ENCODE measurements around the gene NTF4. TPM values are rescaled to one million over a fixed set of nuclear protein-coding genes. Genes with fewer than 3 reads are reported as not detected.

The NTF4 gene
- total RNA-seq, 1 donor from 2014 or later: 3.9 TPM

DNA sequence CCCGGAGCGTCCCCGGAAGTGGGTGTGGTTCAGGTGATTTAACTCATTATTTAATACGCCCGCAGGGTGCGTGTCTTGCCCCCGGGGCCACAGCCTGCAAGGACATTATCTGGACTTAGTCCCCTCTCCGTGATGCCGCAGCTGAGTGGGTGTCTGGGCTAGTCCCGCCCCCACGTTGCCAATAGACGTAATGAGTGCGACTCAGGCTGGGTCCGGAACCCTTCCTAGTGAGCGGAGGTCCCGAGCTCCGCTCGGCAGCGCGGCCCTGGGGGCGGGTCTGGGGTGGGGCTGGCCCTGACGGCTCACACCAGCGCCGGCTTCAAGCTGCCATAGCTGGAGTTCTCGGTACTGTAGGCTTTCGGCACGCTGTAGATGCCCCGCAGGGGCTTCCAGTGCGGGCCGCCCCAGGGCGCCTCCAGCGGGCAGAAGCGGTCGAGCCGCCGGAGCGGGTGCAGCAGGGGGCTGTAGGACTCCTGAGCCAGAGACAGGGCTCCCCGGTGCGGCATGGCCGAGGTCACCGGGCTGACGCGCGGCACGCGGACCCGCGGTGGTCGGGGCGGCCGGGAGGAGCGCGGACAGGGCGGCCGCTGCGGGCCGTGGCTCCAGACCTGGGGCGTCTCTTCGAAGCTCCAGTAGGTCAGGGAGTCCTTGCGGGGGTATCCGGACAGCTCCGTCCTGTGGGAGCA lies 46.8 kb downstream of the NTF4 start:
- no peak overlapping the region for H3K27ac Mint-ChIP-seq
- H3K9me3 Mint-ChIP-seq: no peaks in the 10 kb centered on the region
- TF ChIP-seq, protein P1, sequence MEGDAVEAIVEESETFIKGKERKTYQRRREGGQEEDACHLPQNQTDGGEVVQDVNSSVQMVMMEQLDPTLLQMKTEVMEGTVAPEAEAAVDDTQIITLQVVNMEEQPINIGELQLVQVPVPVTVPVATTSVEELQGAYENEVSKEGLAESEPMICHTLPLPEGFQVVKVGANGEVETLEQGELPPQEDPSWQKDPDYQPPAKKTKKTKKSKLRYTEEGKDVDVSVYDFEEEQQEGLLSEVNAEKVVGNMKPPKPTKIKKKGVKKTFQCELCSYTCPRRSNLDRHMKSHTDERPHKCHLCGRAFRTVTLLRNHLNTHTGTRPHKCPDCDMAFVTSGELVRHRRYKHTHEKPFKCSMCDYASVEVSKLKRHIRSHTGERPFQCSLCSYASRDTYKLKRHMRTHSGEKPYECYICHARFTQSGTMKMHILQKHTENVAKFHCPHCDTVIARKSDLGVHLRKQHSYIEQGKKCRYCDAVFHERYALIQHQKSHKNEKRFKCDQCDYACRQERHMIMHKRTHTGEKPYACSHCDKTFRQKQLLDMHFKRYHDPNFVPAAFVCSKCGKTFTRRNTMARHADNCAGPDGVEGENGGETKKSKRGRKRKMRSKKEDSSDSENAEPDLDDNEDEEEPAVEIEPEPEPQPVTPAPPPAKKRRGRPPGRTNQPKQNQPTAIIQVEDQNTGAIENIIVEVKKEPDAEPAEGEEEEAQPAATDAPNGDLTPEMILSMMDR (conservative IDR thresholded peaks at IDR 0.05): peak; percentile 71
- no peak for DNase-seq (ENCODE audit: extremely low spot score, unreplicated experiment)
- peaks cover 11% of the 10 kb centered on the region for H3K36me3 Mint-ChIP-seq
- peaks cover 13% of the 10 kb centered on the region for H3K4me1 Mint-ChIP-seq (ENCODE audit: unreplicated experiment)
- H3K27me3 Mint-ChIP-seq: peaks cover 41% of the 10 kb centered on the region
- H3K4me3 Mint-ChIP-seq: peak overlapping the region; percentile 47

- Mint-ChIP-seq H3K4me1 (ENCODE audit: unreplicated experiment) (peaks cover 13% of the 10 kb centered on the region), H3K36me3 (peaks cover 11% of the 10 kb centered on the region), H3K27ac (no peak within 1 kb of the TSS), H3K4me3 (peak within 1 kb of the TSS; percentile 47), H3K27me3 (peaks cover 41% of the 10 kb centered on the region), H3K9me3 (no peaks in the 10 kb centered on the region)
- TF ChIP-seq, protein P1 (conservative IDR thresholded peaks at IDR 0.05): no peak
- no peak for DNase-seq (ENCODE audit: extremely low spot score, unreplicated experiment)
Measured at GRCh38 chr19:49017041-49017665, 47.5 kb downstream of the NTF4 start, which contains the start of gene LHB. Gene LHB (minus strand): TSS chr19:49017091. CDS start chr19:49017081, 10 bp downstream.

- peaks cover 32% of the 10 kb centered on the region for H3K27me3 Mint-ChIP-seq
- TF ChIP-seq, protein P1 (conservative IDR thresholded peaks at IDR 0.05): no peak
- H3K36me3 Mint-ChIP-seq: peaks cover 11% of the 10 kb centered on the region
- DNase-seq (ENCODE audit: extremely low spot score, unreplicated experiment): no peak
- peaks cover 10% of the 10 kb centered on the region for H3K4me1 Mint-ChIP-seq (ENCODE audit: unreplicated experiment)
- H3K4me3 Mint-ChIP-seq: no peak overlapping the region
- H3K9me3 Mint-ChIP-seq: no peaks in the 10 kb centered on the region
- no peak overlapping the region for H3K27ac Mint-ChIP-seq
Measured at GRCh38 chr19:49016067-49016839, 48.4 kb downstream of the NTF4 start.

- Mint-ChIP-seq H3K27me3 (peaks cover 19% of the 10 kb centered on the region), H3K4me1 (ENCODE audit: unreplicated experiment) (no peaks in the 10 kb centered on the region), H3K27ac (no peak overlapping the region), H3K36me3 (peaks cover 11% of the 10 kb centered on the region), H3K9me3 (no peaks in the 10 kb centered on the region), H3K4me3 (no peak overlapping the region)
- DNase-seq (ENCODE audit: extremely low spot score, unreplicated experiment): no peak
- TF ChIP-seq, protein P1 (conservative IDR thresholded peaks at IDR 0.05): no peak
Measured at GRCh38 chr19:49014870-49015255, 49.8 kb downstream of the NTF4 start.

GRCh38 chr19:49014123-49014869 lies 50.3 kb downstream of the NTF4 start:
- Mint-ChIP-seq H3K36me3 (peaks cover 11% of the 10 kb centered on the region), H3K4me1 (ENCODE audit: unreplicated experiment) (no peaks in the 10 kb centered on the region), H3K27ac (no peak overlapping the region), H3K9me3 (no peaks in the 10 kb centered on the region), H3K27me3 (peaks cover 15% of the 10 kb centered on the region), H3K4me3 (no peak overlapping the region)
- no peak for DNase-seq (ENCODE audit: extremely low spot score, unreplicated experiment)
- TF ChIP-seq, protein P1 (conservative IDR thresholded peaks at IDR 0.05): no peak

All from type B pancreatic cell (in vitro differentiated cells).